WTC11 (cell line): Measurements from ENCODE around the gene MAP3K21. TPM values are rescaled to one million over a fixed set of nuclear protein-coding genes. Genes with fewer than 3 reads are reported as not detected.

ENCODE experiments used
- ATAC-seq: fragments of 200-7000 bp; cut with Tn5 transposase; 2 replicates; pipeline ENCODE4 v1.10.0; 2021; ENCODE audit warnings: mild to moderate bottlenecking, moderate library complexity
- CTCF ChIA-PET: fragments of 300-600 bp; sonication (Branson Sonifier 250); formaldehyde crosslinking; loops from one replicate; lab custom pipeline; 2021; ENCODE audit warnings: antibody characterized with exemption; lab: Charles Lee
- POLR2A ChIA-PET: fragments of 350-600 bp; sonication (Branson Sonifier 250); formaldehyde crosslinking; loops from one replicate; lab custom pipeline; 2021; ENCODE audit warnings: antibody characterized with exemption; lab: Charles Lee
- DNase-seq: peaks from one replicate; pipeline ENCODE4 v3.0.0; 2021; ENCODE audit warnings: low spot score
- H3K27ac Mint-ChIP-seq: 2 replicates; pipeline ENCODE4 v1.8.0; 2021; ENCODE audit warnings: mixed read lengths
- H3K27me3 Mint-ChIP-seq: 2 replicates; pipeline ENCODE4 v1.8.0; 2021; ENCODE audit warnings: low read depth, mild to moderate bottlenecking, moderate library complexity, mixed read lengths
- H3K36me3 Mint-ChIP-seq: 2 replicates; pipeline ENCODE4 v1.8.0; 2021; ENCODE audit warnings: mixed read lengths
- H3K4me1 Mint-ChIP-seq: 2 replicates; pipeline ENCODE4 v1.8.0; 2022; ENCODE audit warnings: mixed read lengths
- H3K4me3 Mint-ChIP-seq: 2 replicates; pipeline ENCODE4 v1.8.0; 2021; ENCODE audit warnings: mild to moderate bottlenecking, moderate library complexity, mixed read lengths
- H3K9me3 Mint-ChIP-seq: 2 replicates; pipeline ENCODE4 v1.8.0; 2021; ENCODE audit warnings: mixed read lengths
- GTF2I ChIP-seq: fragments of 250-450 bp; sonication (Bioruptor Pico); conservative IDR thresholded peaks from 2 replicates; pipeline ENCODE4 v1.4.0; 2021; ENCODE audit warnings: mild to moderate bottlenecking
- MYBL2 ChIP-seq: sonication (generic); formaldehyde crosslinking; IDR thresholded peaks from 2 replicates; pipeline ENCODE4 v1.8.1; 2023; ENCODE audit warnings: mild to moderate bottlenecking, moderate library complexity, missing genetic modification reagents
- ZNF263 ChIP-seq: sonication (generic); formaldehyde crosslinking; IDR thresholded peaks from 2 replicates; pipeline ENCODE4 v1.8.1; 2022; ENCODE audit warnings: low read depth, mild to moderate bottlenecking, moderate library complexity, missing genetic modification reagents
- total RNA-seq: library from RNA; stranded (reverse); gene quantifications from 3 replicates; pipeline ENCODE4 v1.2.3, GENCODE V29; 2021
- TF ChIP-seq, protein P1 (sequence below): sonication (generic); formaldehyde crosslinking; IDR thresholded peaks from 2 replicates; pipeline ENCODE4 v1.8.0; 2022; ENCODE audit warnings: missing genetic modification reagents
- TF ChIP-seq, protein P2 (sequence below): sonication (generic); formaldehyde crosslinking; IDR thresholded peaks from 2 replicates; pipeline ENCODE4 v1.8.1; 2023; ENCODE audit warnings: mild to moderate bottlenecking, missing genetic modification reagents
- TF ChIP-seq, protein P3 (sequence below): sonication (generic); formaldehyde crosslinking; IDR thresholded peaks from 2 replicates; pipeline ENCODE4 v1.8.1; 2022; ENCODE audit warnings: low read depth, missing genetic modification reagents, borderline replicate concordance
- TF ChIP-seq, protein P4 (sequence below): fragments of 250-450 bp; sonication (Bioruptor Pico); IDR thresholded peaks from 2 replicates; pipeline ENCODE4 v1.8.0; 2021; ENCODE audit warnings: mild to moderate bottlenecking
- TF ChIP-seq, protein P5 (sequence below): sonication (generic); formaldehyde crosslinking; IDR thresholded peaks from 2 replicates; pipeline ENCODE4 v1.8.0; 2023; ENCODE audit warnings: mild to moderate bottlenecking, missing genetic modification reagents
- TF ChIP-seq, protein P6 (sequence below): sonication (generic); formaldehyde crosslinking; IDR thresholded peaks from 2 replicates; pipeline ENCODE4 v1.8.1; 2023; ENCODE audit warnings: mild to moderate bottlenecking, missing genetic modification reagents, moderate library complexity
- TF ChIP-seq, protein P7 (sequence below): sonication (generic); formaldehyde crosslinking; IDR thresholded peaks from 2 replicates; pipeline ENCODE4 v1.8.0; 2022; ENCODE audit warnings: mild to moderate bottlenecking, missing genetic modification reagents

Gene MAP3K21
- total RNA-seq, 1 experiment from 2014 or later = 24.0 TPM

DNA sequence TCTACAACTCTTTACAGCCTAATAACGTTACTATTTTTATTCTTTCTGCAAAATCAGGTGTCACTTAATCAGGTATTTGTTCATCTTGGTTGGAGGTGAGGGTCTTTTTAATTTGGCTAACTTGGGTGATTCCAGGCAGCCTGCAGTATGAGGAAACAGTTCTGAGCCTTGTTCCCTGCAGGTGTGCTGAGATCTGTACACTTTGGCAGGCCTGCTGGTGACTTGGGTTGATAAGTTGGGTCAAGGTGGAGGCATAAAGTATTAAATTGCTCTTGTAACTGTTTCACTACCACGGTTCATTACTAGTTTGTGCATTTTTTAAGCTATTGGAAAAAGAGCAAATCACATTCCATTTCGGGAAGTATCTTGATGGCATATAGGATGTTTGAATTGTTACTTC, 10.0 kb downstream of the MAP3K21 start (continued):
- TF ChIP-seq, protein P1, sequence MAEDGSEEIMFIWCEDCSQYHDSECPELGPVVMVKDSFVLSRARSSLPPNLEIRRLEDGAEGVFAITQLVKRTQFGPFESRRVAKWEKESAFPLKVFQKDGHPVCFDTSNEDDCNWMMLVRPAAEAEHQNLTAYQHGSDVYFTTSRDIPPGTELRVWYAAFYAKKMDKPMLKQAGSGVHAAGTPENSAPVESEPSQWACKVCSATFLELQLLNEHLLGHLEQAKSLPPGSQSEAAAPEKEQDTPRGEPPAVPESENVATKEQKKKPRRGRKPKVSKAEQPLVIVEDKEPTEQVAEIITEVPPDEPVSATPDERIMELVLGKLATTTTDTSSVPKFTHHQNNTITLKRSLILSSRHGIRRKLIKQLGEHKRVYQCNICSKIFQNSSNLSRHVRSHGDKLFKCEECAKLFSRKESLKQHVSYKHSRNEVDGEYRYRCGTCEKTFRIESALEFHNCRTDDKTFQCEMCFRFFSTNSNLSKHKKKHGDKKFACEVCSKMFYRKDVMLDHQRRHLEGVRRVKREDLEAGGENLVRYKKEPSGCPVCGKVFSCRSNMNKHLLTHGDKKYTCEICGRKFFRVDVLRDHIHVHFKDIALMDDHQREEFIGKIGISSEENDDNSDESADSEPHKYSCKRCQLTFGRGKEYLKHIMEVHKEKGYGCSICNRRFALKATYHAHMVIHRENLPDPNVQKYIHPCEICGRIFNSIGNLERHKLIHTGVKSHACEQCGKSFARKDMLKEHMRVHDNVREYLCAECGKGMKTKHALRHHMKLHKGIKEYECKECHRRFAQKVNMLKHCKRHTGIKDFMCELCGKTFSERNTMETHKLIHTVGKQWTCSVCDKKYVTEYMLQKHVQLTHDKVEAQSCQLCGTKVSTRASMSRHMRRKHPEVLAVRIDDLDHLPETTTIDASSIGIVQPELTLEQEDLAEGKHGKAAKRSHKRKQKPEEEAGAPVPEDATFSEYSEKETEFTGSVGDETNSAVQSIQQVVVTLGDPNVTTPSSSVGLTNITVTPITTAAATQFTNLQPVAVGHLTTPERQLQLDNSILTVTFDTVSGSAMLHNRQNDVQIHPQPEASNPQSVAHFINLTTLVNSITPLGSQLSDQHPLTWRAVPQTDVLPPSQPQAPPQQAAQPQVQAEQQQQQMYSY = no peak
- TF ChIP-seq ZNF263 (CRISPR knock-in tag) (no peak), GTF2I (CRISPR knock-in tag) (no peak), MYBL2 (CRISPR knock-in tag) (no peak)
- TF ChIP-seq, protein P2, sequence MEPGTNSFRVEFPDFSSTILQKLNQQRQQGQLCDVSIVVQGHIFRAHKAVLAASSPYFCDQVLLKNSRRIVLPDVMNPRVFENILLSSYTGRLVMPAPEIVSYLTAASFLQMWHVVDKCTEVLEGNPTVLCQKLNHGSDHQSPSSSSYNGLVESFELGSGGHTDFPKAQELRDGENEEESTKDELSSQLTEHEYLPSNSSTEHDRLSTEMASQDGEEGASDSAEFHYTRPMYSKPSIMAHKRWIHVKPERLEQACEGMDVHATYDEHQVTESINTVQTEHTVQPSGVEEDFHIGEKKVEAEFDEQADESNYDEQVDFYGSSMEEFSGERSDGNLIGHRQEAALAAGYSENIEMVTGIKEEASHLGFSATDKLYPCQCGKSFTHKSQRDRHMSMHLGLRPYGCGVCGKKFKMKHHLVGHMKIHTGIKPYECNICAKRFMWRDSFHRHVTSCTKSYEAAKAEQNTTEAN (CRISPR knock-in tag) = no peak
- TF ChIP-seq, protein P3, sequence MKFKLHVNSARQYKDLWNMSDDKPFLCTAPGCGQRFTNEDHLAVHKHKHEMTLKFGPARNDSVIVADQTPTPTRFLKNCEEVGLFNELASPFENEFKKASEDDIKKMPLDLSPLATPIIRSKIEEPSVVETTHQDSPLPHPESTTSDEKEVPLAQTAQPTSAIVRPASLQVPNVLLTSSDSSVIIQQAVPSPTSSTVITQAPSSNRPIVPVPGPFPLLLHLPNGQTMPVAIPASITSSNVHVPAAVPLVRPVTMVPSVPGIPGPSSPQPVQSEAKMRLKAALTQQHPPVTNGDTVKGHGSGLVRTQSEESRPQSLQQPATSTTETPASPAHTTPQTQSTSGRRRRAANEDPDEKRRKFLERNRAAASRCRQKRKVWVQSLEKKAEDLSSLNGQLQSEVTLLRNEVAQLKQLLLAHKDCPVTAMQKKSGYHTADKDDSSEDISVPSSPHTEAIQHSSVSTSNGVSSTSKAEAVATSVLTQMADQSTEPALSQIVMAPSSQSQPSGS = no peak
- TF ChIP-seq, protein P4, sequence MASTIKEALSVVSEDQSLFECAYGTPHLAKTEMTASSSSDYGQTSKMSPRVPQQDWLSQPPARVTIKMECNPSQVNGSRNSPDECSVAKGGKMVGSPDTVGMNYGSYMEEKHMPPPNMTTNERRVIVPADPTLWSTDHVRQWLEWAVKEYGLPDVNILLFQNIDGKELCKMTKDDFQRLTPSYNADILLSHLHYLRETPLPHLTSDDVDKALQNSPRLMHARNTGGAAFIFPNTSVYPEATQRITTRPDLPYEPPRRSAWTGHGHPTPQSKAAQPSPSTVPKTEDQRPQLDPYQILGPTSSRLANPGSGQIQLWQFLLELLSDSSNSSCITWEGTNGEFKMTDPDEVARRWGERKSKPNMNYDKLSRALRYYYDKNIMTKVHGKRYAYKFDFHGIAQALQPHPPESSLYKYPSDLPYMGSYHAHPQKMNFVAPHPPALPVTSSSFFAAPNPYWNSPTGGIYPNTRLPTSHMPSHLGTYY (CRISPR knock-in tag) = no peak

DNA sequence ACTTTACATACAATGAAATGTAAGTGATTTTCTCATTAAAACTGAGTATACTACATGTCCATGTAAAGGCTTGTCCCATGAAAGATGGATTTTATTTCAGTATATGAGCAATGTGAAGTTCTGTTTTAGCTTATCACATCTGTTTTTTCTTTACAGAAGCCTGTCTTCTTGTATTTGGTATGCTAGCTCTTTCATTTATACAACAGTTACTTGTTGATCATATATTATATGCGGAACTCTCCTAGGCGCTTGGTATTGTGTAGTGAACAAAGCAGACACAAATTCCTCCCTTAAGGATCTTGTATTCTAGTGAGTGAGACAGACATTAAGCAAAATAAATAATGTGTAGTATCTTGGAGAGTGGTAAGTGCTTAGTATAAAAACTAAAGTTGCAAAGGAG, 10.6 kb downstream of the MAP3K21 start:
- Mint-ChIP-seq H3K4me1 (peaks cover 41% of the 10 kb centered on the region), H3K27ac (no peak overlapping the region), H3K9me3 (no peaks in the 10 kb centered on the region), H3K27me3 (no peaks in the 10 kb centered on the region), H3K36me3 (no peaks in the 10 kb centered on the region), H3K4me3 (no peak overlapping the region; the same call in 1 of the 2 replicates)
- no peak for ATAC-seq
- ChIA-PET CTCF (no interaction called here), POLR2A (no interaction called here)
- TF ChIP-seq, protein P5, sequence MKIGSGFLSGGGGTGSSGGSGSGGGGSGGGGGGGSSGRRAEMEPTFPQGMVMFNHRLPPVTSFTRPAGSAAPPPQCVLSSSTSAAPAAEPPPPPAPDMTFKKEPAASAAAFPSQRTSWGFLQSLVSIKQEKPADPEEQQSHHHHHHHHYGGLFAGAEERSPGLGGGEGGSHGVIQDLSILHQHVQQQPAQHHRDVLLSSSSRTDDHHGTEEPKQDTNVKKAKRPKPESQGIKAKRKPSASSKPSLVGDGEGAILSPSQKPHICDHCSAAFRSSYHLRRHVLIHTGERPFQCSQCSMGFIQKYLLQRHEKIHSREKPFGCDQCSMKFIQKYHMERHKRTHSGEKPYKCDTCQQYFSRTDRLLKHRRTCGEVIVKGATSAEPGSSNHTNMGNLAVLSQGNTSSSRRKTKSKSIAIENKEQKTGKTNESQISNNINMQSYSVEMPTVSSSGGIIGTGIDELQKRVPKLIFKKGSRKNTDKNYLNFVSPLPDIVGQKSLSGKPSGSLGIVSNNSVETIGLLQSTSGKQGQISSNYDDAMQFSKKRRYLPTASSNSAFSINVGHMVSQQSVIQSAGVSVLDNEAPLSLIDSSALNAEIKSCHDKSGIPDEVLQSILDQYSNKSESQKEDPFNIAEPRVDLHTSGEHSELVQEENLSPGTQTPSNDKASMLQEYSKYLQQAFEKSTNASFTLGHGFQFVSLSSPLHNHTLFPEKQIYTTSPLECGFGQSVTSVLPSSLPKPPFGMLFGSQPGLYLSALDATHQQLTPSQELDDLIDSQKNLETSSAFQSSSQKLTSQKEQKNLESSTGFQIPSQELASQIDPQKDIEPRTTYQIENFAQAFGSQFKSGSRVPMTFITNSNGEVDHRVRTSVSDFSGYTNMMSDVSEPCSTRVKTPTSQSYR (CRISPR knock-in tag) = no peak
- TF ChIP-seq, protein P6, sequence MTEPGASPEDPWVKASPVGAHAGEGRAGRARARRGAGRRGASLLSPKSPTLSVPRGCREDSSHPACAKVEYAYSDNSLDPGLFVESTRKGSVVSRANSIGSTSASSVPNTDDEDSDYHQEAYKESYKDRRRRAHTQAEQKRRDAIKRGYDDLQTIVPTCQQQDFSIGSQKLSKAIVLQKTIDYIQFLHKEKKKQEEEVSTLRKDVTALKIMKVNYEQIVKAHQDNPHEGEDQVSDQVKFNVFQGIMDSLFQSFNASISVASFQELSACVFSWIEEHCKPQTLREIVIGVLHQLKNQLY (CRISPR knock-in tag) = no peak
- TF ChIP-seq, protein P7, sequence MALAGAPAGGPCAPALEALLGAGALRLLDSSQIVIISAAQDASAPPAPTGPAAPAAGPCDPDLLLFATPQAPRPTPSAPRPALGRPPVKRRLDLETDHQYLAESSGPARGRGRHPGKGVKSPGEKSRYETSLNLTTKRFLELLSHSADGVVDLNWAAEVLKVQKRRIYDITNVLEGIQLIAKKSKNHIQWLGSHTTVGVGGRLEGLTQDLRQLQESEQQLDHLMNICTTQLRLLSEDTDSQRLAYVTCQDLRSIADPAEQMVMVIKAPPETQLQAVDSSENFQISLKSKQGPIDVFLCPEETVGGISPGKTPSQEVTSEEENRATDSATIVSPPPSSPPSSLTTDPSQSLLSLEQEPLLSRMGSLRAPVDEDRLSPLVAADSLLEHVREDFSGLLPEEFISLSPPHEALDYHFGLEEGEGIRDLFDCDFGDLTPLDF (CRISPR knock-in tag) = no peak
- no peak for DNase-seq
